HepG2 (cell line): ENCODE results near the gene PCSK6.

Source experiments
- BRCA1 ChIP-seq: sonication (generic); formaldehyde crosslinking; IDR thresholded peaks from 2 replicates; pipeline ENCODE4 v1.4.0; 2020; ENCODE audit warnings: missing genetic modification reagents
- CTCF ChIP-seq: sonication (generic); formaldehyde crosslinking; IDR thresholded peaks from 2 replicates; pipeline ENCODE4 v1.5.0; 2020; ENCODE audit warnings: mild to moderate bottlenecking, missing genetic modification reagents, moderate library complexity
- ESRRA ChIP-seq: sonication (generic); formaldehyde crosslinking; IDR thresholded peaks from 2 replicates; pipeline ENCODE4 v1.5.1; 2020; ENCODE audit warnings: mild to moderate bottlenecking, low read depth, missing genetic modification reagents
- KMT2B ChIP-seq: IDR thresholded peaks from 2 replicates; pipeline ENCODE4 v1.6.1; 2016; ENCODE audit warnings: missing genetic modification reagents, missing compliant biosample characterization
- POLR2A ChIP-seq, 2 experiments: IDR thresholded peaks; 2 replicates each; pipeline ENCODE4 v1.6.1; 2011; ENCODE audit warnings: low read depth in 2 of 2, low read length in 2 of 2, mild to moderate bottlenecking in 1 of 2, moderate library complexity in 1 of 2; ENCODE audit not compliant: insufficient read depth in 1 of 2
- SMC3 ChIP-seq: IDR thresholded peaks from 2 replicates; pipeline ENCODE4 v1.6.1; 2011; ENCODE audit warnings: low read length, improper control_type of control experiment
- TFE3 ChIP-seq: IDR thresholded peaks from 2 replicates; pipeline ENCODE4 v1.6.1; 2016
- USF2 ChIP-seq, 2 experiments: sonication (generic) in 1 of 2; formaldehyde crosslinking in 1 of 2; IDR thresholded peaks; 2 replicates each; pipeline versions ENCODE4 v1.5.1 to v1.6.1; 2011 to 2020; ENCODE audit warnings: borderline replicate concordance in 1 of 2, low read depth in 1 of 2, low read length in 1 of 2, mild to moderate bottlenecking in 1 of 2, missing genetic modification reagents in 1 of 2, moderate library complexity in 1 of 2
- ZNF577 ChIP-seq: sonication (generic); formaldehyde crosslinking; IDR thresholded peaks from 2 replicates; pipeline ENCODE4 v1.4.0; 2020; ENCODE audit warnings: mild to moderate bottlenecking, low read depth, missing genetic modification reagents, borderline replicate concordance
- ZNF749 ChIP-seq: sonication (generic); formaldehyde crosslinking; IDR thresholded peaks from 2 replicates; pipeline ENCODE4 v1.8.0; 2022; ENCODE audit warnings: mild to moderate bottlenecking, missing genetic modification reagents, moderate library complexity, borderline replicate concordance

- TF ChIP-seq CTCF (no peak), KMT2B (CRISPR knock-in tag) (no peak), ZNF749 (CRISPR knock-in tag) (no peak), POLR2A (IDR thresholded peaks at IDR 0.05; ENCODE audit: insufficient read depth in 1 of 2, low read depth in 2 of 2, low read length in 2 of 2) (no peak), SMC3 (no peak), USF2 (IDR thresholded peaks at IDR 0.05; ENCODE audit: low read depth, low read length) (no peak), USF2 (CRISPR knock-in tag; IDR thresholded peaks at IDR 0.05; ENCODE audit: borderline replicate concordance) (no peak), BRCA1 (no peak), ZNF577 (CRISPR knock-in tag) (no peak), TFE3 (CRISPR knock-in tag) (no peak), ESRRA (CRISPR knock-in tag) (no peak)
Observed at GRCh38 chr15:101362986-101363566, 126.4 kb downstream of the PCSK6 start.
